GM12875 (cell line): ENCODE results near the gene ZFP36.

Source experiments
- H3K4me3 ChIP-seq: one replicate; pipeline ENCODE4 v1.5.1; 2011; ENCODE audit warnings: low read depth, low read length, control low read depth
- CTCF ChIP-seq: IDR thresholded peaks from 2 replicates; pipeline ENCODE4 v1.5.1; 2011; ENCODE audit warnings: low read depth, mild to moderate bottlenecking, control low read depth, inconsistent platforms, low read length, moderate library complexity, borderline replicate concordance; ENCODE audit not compliant: insufficient read depth

Gene ZFP36

GRCh38 chr19:39407660-39408391, 1.2 kb downstream of the ZFP36 start:
- H3K4me3 ChIP-seq: peak overlapping the region; percentile 95
- TF ChIP-seq CTCF: no peak

- peak overlapping the region; percentile 95 for H3K4me3 ChIP-seq
- TF ChIP-seq CTCF: no peak
Observed at GRCh38 chr19:39408392-39409207, 2.0 kb downstream of the ZFP36 start.

- peak overlapping the region; percentile 95 for H3K4me3 ChIP-seq
- no peak for TF ChIP-seq CTCF
Observed at GRCh38 chr19:39409208-39410016, 2.8 kb downstream of the ZFP36 start.

- TF ChIP-seq CTCF: no peak
- H3K4me3 ChIP-seq: peak overlapping the region; percentile 58
Observed at GRCh38 chr19:39410017-39410830, 3.6 kb downstream of the ZFP36 start.

- no peak overlapping the region for H3K4me3 ChIP-seq
- TF ChIP-seq CTCF: no peak
Observed at GRCh38 chr19:39410831-39411080, 4.1 kb downstream of the ZFP36 start.

GRCh38 chr19:39411081-39411831, 4.6 kb downstream of the ZFP36 start:
- TF ChIP-seq CTCF: no peak
- no peak overlapping the region for H3K4me3 ChIP-seq
